ENCODE data around the gene TMEM126A.

The TMEM126A gene

DNA sequence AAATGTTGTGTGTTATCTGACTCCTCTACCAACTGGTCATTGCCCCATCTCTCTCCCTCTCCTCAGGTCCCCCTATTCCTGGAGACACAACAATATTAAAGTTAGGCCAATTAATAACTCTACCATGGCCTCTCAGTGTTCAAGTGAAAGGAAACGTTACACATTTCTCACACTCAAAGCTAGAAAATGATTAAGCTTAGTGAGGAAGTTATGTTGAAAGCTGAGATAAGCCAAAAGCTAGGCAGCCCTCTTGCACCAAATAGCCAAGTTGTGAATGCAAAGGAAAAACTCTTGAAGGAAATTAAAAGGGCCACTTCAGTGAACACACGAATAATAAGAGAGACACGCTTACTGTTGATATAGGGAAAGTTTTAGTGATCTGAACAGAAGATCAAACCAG, 27.5 kb upstream of the TMEM126A start:
- TF ChIP-seq, protein P1, sequence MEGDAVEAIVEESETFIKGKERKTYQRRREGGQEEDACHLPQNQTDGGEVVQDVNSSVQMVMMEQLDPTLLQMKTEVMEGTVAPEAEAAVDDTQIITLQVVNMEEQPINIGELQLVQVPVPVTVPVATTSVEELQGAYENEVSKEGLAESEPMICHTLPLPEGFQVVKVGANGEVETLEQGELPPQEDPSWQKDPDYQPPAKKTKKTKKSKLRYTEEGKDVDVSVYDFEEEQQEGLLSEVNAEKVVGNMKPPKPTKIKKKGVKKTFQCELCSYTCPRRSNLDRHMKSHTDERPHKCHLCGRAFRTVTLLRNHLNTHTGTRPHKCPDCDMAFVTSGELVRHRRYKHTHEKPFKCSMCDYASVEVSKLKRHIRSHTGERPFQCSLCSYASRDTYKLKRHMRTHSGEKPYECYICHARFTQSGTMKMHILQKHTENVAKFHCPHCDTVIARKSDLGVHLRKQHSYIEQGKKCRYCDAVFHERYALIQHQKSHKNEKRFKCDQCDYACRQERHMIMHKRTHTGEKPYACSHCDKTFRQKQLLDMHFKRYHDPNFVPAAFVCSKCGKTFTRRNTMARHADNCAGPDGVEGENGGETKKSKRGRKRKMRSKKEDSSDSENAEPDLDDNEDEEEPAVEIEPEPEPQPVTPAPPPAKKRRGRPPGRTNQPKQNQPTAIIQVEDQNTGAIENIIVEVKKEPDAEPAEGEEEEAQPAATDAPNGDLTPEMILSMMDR (IDR thresholded peaks at IDR 0.05; ENCODE audit: low read depth, low read length, missing control alignments) = no peak
- no peak for DNase-seq (ENCODE audit: low read depth)

GRCh38 chr11:85626496-85626895, 21.3 kb upstream of the TMEM126A start:
- TF ChIP-seq, protein P1 (IDR thresholded peaks at IDR 0.05; ENCODE audit: low read depth, low read length, missing control alignments) = no peak
- DNase-seq (ENCODE audit: low read depth) = no peak
- H3K4me3 ChIP-seq (ENCODE audit: low read depth, low read length) = no peak overlapping the region

More for the DNA sequence above, 27.5 kb upstream of the TMEM126A start:
- no peak overlapping the region for H3K4me3 ChIP-seq (ENCODE audit: low read depth, low read length)

DNA sequence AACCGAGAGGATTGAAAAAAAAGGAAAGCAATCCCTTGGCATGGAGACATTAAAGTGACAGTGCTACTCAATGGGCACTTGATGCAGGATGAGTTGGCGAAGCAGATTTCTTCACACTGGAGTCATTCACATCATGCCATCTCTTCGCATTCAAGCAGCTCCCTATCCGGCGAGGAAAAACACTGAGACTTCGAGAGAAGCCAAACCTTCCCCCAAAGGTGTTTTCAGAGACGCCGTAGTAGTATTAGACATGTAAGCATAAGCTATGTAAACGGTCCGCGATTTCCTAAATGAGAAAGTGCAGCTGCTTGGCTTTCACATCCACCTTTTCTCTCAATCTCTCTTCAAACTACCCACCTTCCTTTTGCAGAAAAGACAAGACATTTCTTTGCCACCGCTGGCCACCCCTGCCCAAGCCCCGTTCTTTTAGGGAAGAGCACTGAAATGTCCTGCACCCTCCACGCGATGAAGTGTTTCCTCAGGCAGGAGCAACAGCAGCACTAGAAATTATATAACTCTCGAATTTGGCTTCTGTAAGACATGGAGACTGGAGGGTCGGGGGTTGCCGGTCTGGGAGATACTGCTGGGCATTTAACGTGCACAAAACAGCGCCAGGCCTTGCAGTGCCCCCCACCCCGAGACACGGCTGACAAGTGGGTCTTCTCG, 20.3 kb upstream of the TMEM126A start, which contains the start of gene DLG2:
DLG2 (minus strand) TSS at position 13 of the 666 bp plus-strand sequence.
- TF ChIP-seq, protein P1 (IDR thresholded peaks at IDR 0.05; ENCODE audit: low read depth, low read length, missing control alignments) = no peak
- no peak for DNase-seq (ENCODE audit: low read depth)

DNA sequence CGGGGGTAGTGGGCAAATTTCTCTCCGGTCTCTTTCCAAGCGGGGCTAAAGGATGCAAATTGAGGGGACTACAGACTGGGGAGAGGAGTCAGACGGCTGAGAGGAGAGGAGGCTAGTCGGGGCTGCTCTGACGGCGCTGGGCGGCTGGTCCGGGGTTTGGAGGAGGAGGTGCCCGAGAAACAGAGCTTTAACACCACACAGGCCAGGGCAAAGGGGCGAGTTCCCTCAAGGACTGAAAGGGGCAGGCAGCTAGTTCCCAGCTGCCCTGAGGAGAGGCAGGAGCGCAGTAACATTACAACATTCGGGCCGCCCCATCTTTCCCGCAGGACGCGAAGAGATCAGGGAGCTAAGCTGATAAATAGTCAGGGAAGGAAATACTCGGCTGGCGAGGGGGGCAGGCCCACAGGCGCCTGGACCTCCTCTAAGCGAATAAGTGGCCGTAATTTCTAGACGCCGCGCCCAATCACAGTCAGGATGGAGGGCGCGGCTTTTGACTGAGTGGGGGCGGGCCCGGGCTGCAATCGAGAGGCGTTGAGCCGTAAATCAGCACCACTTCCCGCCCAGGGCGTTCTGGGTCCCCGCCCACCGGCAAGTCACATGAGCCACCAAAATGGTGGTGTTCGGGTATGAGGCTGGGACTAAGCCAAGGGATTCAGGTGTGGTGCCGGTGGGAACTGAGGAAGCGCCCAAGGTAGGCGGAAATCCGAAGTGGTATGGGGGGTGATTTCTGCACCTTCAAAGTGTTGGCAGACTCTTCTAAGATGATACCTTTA, 19.6 kb upstream of the TMEM126A start, which contains the start of gene TMEM126B:
TMEM126B (plus strand) TSS at position 596 of the 773 bp plus-strand sequence; CDS start at position 611, 15 bp downstream.
- peak within 1 kb of the TSS; percentile 92 for H3K4me3 ChIP-seq (ENCODE audit: low read depth, low read length)
- TF ChIP-seq, protein P1 (IDR thresholded peaks at IDR 0.05; ENCODE audit: low read depth, low read length, missing control alignments) = no peak
- peak; percentile 83 for DNase-seq (ENCODE audit: low read depth)

More for the DNA sequence above, 20.3 kb upstream of the TMEM126A start, which contains the start of gene DLG2:
- peak within 1 kb of the TSS; percentile 92 for H3K4me3 ChIP-seq (ENCODE audit: low read depth, low read length)

- TF ChIP-seq, protein P1 (IDR thresholded peaks at IDR 0.05; ENCODE audit: low read depth, low read length, missing control alignments) = no peak
- DNase-seq (ENCODE audit: low read depth) = no peak
- H3K4me3 ChIP-seq (ENCODE audit: low read depth, low read length) = peak overlapping the region; percentile 92
These were observed 18.9 kb upstream of the TMEM126A start for GRCh38 chr11:85628771-85629341.

DNA sequence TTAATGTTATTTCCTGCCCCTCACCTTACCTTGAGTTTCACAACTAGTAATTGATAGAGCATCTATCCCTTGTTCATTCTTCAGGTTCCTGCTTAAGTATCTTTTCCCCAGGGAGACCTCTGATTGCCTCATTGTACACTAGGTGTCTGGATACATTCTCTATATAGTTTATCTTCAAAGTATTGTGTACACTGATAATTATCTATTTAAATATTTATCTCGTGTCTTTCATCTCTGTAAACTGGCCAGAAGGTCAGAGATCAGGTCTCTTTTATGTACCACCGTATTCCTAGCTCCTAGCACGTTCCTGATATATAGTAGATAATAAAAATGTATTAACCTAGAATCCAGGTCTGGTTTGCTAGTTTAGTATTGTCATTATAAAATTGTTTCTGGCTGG, 13.0 kb upstream of the TMEM126A start:
- no peak overlapping the region for H3K4me3 ChIP-seq (ENCODE audit: low read depth, low read length)
- no peak for DNase-seq (ENCODE audit: low read depth)
- TF ChIP-seq, protein P1 (IDR thresholded peaks at IDR 0.05; ENCODE audit: low read depth, low read length, missing control alignments) = no peak
